HPDE6-E6E7 (cell line): ENCODE results near the gene ITPRIP.

Experiments
- DNase-seq: peaks from one replicate; pipeline ENCODE4 v3.0.0; 2011; ENCODE audit warnings: missing footprints; ENCODE audit errors: extremely low spot score

ITPRIP gene

DNA sequence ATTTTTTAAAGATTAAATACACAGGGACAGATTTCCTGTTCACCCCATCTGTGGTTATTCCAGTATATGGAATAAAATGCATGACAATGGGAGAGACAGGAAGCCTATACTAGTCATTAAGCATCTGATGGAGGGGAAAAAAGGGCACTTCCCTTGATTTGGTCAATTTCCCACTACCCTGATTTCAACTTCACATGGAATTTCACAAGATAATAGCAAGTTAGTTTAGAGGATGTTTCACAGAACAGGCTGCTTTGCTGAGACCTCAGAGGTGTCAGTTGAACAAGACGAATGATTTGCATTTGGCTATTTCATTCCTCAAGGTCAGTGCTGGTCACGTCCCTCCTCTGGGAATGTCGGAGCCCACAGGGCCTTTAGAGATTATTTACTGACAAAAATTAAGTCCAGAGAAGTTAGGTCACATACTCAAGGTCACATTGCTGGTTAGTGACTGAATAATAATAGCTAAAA lies 4.7 kb upstream of the ITPRIP start:
- no peak for DNase-seq

GRCh38 chr10:104340641-104341040 lies 2.4 kb upstream of the ITPRIP start:
- DNase-seq = no peak

DNA sequence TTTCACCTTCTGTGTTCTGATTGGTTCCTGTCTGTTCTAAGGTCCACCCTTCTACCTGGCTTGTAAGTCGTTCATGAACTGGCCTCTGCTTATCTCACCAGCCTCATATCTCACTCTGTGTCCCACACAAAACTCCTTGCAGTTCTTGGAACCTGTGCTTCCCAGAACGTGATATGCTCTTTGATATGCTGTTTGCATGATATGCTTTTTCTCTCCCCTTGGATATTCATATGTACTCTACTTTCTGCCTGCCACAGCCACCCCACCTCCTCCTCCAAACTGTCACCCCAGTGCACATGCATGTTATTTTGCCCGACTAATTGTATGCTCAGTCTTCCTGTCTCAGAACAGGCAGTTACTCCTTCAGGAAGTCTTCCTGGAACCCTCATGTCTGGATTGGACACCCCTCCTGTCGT lies 1.9 kb upstream of the ITPRIP start:
- no peak for DNase-seq

- DNase-seq = no peak
Measured at GRCh38 chr10:104339469-104340110, 1.3 kb upstream of the ITPRIP start.

DNA sequence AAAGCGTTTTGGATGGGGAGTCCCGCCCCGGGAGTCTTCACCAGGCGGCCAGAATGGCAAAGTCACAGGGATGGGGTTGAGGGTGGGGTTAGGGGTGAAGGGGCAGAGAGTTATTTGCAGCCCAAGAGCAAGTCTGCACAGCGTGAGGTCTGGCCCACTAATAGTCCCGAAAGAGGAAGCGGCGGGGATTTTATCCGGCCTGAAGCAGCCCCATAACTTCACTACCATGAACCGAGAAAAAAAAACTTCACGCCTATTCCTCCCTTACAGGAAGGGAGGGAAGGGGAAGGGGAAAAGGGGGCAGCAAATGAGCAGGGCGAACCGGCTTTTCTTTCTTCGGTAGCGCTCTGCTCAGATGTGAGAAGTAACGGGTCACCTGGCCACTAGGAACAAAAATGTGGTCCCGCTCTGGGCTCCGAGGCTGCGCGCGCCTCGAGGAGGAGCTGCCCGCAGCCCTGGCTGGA lies 712 bp downstream of the ITPRIP start:
- DNase-seq = no peak

DNA sequence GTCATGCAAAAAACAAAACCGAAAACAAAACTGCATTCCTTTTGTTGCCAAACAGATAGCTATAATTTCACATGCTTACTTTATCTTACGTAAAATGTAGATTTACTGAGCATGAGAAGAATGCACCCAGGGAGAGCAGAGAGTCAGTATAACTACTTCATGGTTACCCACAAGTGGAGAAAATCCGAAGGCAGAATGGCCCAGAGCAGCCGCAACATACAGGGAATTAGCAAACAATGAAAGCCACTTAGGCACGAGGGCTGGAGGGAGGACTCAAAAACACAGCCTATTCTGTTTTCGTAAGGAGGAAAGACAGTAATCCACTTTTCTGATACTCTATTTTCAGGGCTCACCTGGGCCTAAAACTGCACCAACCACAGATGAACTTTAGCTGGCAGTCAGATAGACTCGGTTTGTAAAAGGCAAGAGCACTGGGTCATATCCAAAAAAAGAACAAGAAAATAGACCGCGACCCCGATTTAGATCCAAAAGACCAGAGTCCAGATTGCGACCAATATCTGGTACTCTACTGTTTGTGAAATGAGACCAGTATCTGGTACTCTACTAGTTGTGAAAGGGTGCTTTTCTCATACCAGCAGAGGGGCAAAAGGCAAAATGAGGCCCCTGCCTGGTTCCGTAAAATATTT lies 1.3 kb downstream of the ITPRIP start:
- no peak for DNase-seq

DNA sequence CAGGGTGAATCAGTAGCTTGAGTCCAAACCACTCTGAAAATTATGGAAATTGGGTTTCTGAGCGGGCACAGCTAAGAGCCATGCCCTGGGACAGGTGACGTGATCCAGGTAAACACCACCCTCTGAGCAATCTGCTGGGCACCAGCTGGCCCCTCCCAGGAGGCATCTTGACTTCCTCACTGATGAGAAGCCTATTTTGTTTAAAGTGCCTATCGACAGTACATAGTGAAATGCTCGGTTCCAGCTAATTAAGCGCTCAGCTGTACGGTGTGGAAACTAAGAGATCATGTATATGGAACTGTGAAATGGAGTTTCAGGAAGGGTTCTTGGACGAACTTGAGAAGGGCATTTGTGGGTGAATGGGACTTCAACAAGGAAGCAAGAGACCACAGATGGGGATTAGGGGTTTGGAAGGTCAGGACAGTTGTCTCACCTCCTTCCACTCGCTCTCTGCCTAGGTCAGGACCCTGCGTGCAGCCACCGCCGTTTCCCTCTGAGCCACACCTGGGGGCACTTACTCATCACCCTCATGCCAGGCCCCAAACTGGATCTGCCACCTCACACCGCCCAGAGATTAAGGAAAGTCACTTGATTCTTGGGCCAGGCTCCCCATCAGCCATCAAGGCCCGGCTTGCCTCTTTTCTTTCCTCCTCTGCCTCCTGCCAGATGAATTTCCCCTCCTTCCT lies 3.2 kb downstream of the ITPRIP start:
- no peak for DNase-seq

- no peak for DNase-seq
Measured at GRCh38 chr10:104334561-104334960, 3.7 kb downstream of the ITPRIP start.

DNA sequence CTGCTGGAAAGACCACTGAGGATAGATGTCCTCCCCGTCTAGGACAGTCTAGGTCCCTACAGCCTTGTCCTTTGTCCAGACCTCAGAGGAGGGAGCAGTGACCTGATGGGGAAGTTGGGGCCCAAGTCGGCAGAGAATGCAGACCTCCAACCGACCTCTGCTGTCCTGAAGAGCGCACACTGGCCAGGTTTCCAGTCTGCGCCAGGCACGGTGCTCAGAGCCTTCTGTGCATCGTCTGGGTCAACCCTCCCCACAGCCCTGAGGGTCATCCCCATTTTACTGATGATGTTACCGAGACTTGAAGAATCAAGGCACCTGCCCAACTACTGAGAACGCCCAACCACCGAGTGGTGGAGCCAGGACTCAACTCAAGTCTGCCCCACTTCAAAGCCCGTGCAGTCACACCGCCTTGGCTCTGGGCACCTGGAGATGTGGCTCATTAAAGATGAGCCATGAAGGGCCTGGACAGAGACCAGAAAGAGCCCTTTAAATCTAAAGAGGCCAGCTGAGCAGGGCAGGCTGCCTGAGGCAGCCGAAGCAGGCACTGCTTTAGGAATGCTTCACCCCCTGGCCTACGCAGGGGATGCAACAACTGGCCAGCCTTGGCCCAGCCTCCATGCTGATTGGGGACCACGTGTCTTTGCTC lies 4.4 kb downstream of the ITPRIP start:
- DNase-seq = no peak

DNA sequence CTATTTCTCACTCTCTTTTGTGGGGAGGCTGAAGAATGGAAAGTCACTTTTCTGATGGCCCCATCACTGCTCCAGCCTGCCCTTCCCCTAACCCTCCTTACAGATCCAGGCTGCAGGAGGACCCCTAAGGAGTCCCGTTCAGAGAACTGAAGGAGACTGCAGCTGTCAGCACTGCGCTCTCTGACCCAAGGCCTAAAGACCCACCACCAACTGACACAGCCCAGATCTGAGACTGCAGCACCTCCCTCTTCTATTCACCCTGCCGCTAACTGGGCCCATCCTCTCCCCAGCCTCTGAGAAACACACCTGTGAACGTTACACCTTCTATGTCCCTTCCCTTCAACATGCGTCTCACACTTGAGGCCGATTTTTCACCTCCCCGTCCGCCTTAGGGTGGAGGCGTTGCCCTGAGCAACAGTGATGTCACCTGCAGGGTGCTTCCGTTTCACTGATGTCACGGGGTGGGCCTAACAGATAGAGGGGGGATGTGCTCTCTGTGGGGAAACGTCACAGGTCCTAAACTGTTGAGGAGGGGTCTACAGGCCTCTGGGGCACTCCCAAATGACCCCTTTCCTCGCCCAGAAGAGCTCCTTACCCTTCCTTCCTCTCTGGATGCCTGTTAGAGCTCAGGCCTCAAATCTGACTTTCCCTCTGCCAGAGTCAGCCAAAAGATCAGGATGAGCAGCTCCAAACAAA lies 5.1 kb downstream of the ITPRIP start:
- DNase-seq = no peak

DNA sequence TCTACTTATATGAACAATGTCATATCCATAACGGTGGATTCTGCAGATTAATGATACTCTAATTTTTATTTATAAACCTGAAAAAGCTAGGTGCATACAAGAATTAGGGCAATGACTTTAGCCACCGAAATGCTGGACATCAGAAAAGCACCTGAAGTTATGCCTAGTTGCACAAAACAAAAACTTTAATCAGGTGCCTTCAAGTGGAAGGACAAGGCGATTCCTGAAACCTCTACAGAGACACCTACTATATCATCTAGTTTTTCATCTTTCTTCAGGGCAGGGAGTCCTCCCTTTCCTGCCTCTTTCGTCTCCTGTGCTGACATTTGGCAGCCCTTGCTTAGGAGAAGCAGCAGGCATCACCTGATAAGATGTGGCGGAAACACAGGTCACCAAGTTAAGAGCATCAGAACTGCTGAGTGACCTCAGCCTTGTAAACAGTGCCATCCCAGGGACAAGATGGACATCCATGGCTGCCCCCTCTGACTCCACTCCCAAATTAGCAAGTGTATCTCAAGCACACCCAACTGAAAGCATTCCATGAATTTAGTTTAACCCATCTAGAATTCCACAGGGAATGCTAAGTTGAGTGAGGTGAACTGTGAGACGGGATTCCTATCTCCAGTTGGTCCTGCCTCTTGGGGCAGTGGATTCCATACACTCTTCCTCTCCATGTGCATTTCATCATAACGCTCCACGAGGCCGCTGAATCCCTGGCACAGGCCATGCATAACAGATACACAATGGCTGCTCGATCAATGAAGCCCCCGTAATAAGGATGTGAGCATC lies 5.8 kb downstream of the ITPRIP start:
- no peak for DNase-seq

- no peak for DNase-seq
Measured at GRCh38 chr10:104331208-104331838, 6.9 kb downstream of the ITPRIP start.

DNA sequence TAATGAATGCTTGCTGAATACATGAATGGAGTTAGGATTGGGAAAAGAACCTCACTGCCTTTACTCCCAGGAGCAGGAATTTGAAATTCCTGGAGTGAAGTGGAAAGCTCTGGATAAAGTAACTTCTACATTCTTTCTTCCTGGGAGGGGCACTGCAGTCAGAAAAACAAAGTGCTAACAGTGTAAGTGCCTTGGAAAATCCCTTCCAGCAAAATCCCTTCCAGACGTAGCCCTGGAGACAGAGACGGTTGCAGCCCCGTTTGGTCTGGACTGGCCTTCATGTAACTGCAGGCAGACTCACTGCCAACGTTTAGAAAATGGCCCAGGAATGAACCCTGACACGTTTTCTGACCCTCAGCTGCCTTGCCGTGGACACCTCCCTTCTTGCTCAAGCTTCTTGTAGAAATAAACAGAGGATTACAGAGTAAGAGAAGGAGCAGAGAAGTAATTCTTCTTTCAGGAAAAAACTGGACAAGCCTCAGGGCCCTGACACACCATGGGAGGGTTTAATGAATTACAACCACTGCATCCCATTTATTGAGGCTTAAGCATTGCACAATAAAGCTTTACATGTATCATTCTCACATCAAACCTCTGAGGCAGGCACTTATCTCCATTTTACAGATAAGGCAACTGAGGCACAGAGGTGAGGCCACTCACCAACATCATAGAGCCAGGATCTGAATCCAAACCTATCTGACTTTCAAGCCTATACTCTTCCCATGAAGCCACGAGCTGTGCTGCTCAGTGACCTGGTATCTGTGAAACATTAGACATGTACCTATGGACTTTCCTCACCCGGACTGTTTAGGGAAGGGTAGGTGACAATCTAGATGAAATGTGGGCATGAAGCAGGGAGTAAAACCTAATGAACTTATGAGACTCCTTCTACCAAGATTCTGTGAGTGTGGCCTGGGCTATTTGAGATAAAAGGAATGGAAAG lies 7.8 kb downstream of the ITPRIP start:
- no peak for DNase-seq

- DNase-seq = no peak
Measured at GRCh38 chr10:104329735-104330134, 8.5 kb downstream of the ITPRIP start.

- DNase-seq = peak; percentile 79
Measured at GRCh38 chr10:104328896-104329710, 9.2 kb downstream of the ITPRIP start.

DNA sequence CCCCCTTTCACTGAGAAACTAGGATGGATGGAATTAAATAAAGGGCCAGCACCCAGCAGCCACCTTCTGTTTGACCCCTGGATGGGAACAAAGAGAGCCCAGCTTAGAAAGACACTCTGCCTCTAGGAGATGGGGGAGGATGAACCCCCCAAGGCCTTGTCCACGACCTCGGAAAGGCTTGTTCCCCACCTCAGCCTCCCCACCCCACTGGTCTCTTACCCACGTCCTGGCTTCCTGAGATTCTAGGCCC lies 9.7 kb downstream of the ITPRIP start:
- DNase-seq = no peak

DNA sequence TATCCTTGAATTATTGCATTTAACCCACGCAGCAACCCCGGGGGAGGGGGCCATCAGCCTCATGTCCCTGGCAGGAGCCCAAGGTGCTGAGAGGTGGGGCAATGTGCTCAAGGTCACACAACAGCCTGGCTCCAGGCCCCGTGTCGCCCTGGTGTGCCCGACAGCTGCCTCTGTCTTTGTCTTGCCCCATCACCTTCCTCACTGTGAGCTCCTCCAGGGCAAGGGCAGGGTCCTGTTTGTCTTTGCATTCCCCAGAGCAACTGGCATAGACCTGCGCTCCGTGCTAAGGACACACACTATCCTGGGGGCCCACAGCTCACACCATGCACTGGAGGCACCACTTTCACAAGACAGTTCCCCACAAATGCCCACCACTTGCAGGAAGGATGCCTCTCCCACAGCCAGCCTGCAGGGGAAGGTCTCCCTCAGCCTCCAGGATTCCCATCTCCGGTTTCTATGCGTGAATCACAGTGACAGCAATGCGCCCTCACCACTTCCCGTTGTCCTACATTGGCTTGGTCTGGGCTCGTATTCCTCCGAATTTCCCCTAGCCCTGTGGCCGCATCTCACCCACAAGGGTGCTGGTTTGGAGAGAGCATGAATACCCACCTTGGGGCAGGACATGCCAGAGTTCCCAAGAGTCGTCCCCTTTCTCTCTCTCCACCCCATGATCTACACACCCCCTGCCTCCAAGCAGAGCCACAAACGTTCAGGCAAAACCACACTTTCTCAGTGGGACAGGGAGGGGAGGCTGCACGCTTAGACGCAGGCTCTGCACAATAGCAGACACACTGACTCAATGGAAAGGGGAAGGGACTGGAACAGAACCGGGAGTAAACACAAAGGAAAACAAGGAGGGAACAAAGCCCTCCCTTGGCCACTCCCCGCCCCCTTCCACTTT lies 10.3 kb downstream of the ITPRIP start:
- DNase-seq = no peak
